AG08395 (cell line): ENCODE results near the gene FRMD4B.

Experiments
- DNase-seq: peaks from one replicate; pipeline ENCODE4 v3.0.0; 2012; ENCODE audit warnings: mixed read lengths, low spot score

The FRMD4B gene

GRCh38 chr3:69121513-69121912, 264.4 kb downstream of the FRMD4B start:
- no peak for DNase-seq

GRCh38 chr3:69120879-69121464, 264.9 kb downstream of the FRMD4B start:
- DNase-seq, result peak; percentile 66
